NCI-H2196 (cell line): ENCODE results near the gene FAM219B.

Experiments
- DNase-seq: peaks from one replicate; lab custom pipeline; 2025; ENCODE audit not compliant: unreplicated experiment; lab: John Stamatoyannopoulos, UW

The FAM219B gene

GRCh38 chr15:74851960-74852359 is 54.7 kb downstream of the FAM219B start:
- no peak for DNase-seq

- DNase-seq: no peak
These were observed 56.3 kb downstream of the FAM219B start for GRCh38 chr15:74850393-74850792.
